ENCODE measurements around the gene CPA5.

- no peak for TF ChIP-seq POLR2A (IDR thresholded peaks at IDR 0.05)
- TF ChIP-seq POLR2AphosphoS5 (IDR thresholded peaks at IDR 0.05), result no peak
Measured at GRCh38 chr7:130372402-130373165, 28.0 kb downstream of the CPA5 start.

All from upper lobe of left lung (tissue), 4 donors.